Hepatocyte (in vitro differentiated cells): ENCODE data around the gene TOE1. TPM values are rescaled to one million over a fixed set of nuclear protein-coding genes. Genes with fewer than 3 reads are reported as not detected.

ENCODE experiments used
- DNase-seq: peaks from one replicate; pipeline ENCODE4 v3.0.0-alpha.2; 2016; ENCODE audit warnings: low spot score
- H2AFZ ChIP-seq: fragments of 200-600 bp; sonication (generic); 2 replicates; pipeline ENCODE4 v1.6.0; 2016; ENCODE audit warnings: antibody characterized with exemption, mild to moderate bottlenecking
- H3K27ac ChIP-seq: fragments of 200-600 bp; sonication (generic); 2 replicates; pipeline ENCODE4 v1.5.1; 2016; ENCODE audit warnings: mild to moderate bottlenecking
- H3K27me3 ChIP-seq: fragments of 200-600 bp; sonication (generic); 2 replicates; pipeline ENCODE4 v1.6.1; 2016
- H3K36me3 ChIP-seq: fragments of 200-600 bp; sonication (generic); replicated peaks from 2 replicates; pipeline ENCODE4 v1.5.1; 2016; ENCODE audit warnings: low read depth; ENCODE audit not compliant: insufficient read depth
- H3K4me1 ChIP-seq: fragments of 200-600 bp; sonication (generic); 2 replicates; pipeline ENCODE4 v1.5.1; 2016; ENCODE audit warnings: mild to moderate bottlenecking, moderate library complexity; ENCODE audit not compliant: insufficient read depth
- H3K4me2 ChIP-seq: fragments of 200-600 bp; sonication (generic); 2 replicates; pipeline ENCODE4 v1.6.0; 2016
- H3K4me3 ChIP-seq: fragments of 200-600 bp; sonication (generic); 2 replicates; pipeline ENCODE4 v1.5.1; 2016; ENCODE audit warnings: mild to moderate bottlenecking
- H3K79me2 ChIP-seq: fragments of 200-600 bp; sonication (generic); 2 replicates; pipeline ENCODE4 v1.6.0; 2017; ENCODE audit warnings: mild to moderate bottlenecking
- H3K9me2 ChIP-seq: fragments of 200-600 bp; sonication (generic); replicated peaks from 2 replicates; pipeline ENCODE4 v1.6.0; 2017; ENCODE audit warnings: mild to moderate bottlenecking; ENCODE audit not compliant: insufficient read depth
- H3K9me3 ChIP-seq: fragments of 200-600 bp; sonication (generic); 2 replicates; pipeline ENCODE4 v1.5.1; 2016; ENCODE audit warnings: low read depth, mild to moderate bottlenecking
- H4K20me1 ChIP-seq: fragments of 200-600 bp; sonication (generic); 2 replicates; pipeline ENCODE4 v1.6.0; 2016; ENCODE audit warnings: mild to moderate bottlenecking; ENCODE audit not compliant: insufficient read depth, poor library complexity, severe bottlenecking
- EZH2 ChIP-seq: fragments of 200-600 bp; sonication (generic); IDR thresholded peaks from 2 replicates; pipeline ENCODE4 v1.6.1; 2016; ENCODE audit warnings: antibody characterized with exemption, mild to moderate bottlenecking, borderline replicate concordance
- EZH2phosphoT487 ChIP-seq: fragments of 200-600 bp; sonication (generic); IDR thresholded peaks from one replicate; pipeline ENCODE4 v1.6.1; 2018; ENCODE audit warnings: antibody characterized with exemption, mild to moderate bottlenecking, low read depth, moderate library complexity; ENCODE audit not compliant: unreplicated experiment, severe bottlenecking
- WGBS: methylation state at CpG from one replicate; pipeline ENCODE4 v1.1.6; 2016; ENCODE audit warnings: low lambda C conversion rate; ENCODE audit errors: missing lambda C conversion rate; 5-methylcytosine and 5-hydroxymethylcytosine counted together
- polyA plus RNA-seq: library from polyadenylated mRNA; unstranded; fragments of >200 nt; fragmentation: Nextera tagmentation; extraction: Ambion mirVana; gene quantifications from 2 replicates; pipeline ENCODE4 v1.2.1, GENCODE V29; 2016
- total RNA-seq: library from RNA; depleted of rRNA; stranded (reverse); fragments of >200 nt; gene quantifications from 2 replicates; pipeline ENCODE4 v1.2.3, GENCODE V29; 2014
- TF ChIP-seq, protein P1 (sequence below): fragments of 200-600 bp; sonication (generic); IDR thresholded peaks from 2 replicates; pipeline ENCODE4 v1.5.1; 2016; ENCODE audit warnings: antibody characterized with exemption, mild to moderate bottlenecking; ENCODE audit not compliant: poor library complexity

TOE1 gene
- total and polyA plus RNA-seq, 2 experiments from 2014 or later, result 10.6 to 12.2 TPM

GRCh38 chr1:45379524-45379923, 39.6 kb downstream of the TOE1 start:
- Histone ChIP-seq H3K79me2 (no peaks in the 10 kb centered on the region), H3K4me3 (no peak overlapping the region), H3K9me2 (no peaks in the 10 kb centered on the region), H2AFZ (no peak overlapping the region), H3K27me3 (no peaks in the 10 kb centered on the region), H3K4me1 (no peaks in the 10 kb centered on the region), H3K27ac (no peak overlapping the region), H3K4me2 (no peak overlapping the region), H3K9me3 (no peaks in the 10 kb centered on the region), H3K36me3 (no peaks in the 10 kb centered on the region), H4K20me1 (no peaks in the 10 kb centered on the region)
- TF ChIP-seq EZH2 (no peak), EZH2phosphoT487 (no peak)
- WGBS, result 93% methylated on average over 6 of the region's 6 CpGs
- no peak for DNase-seq

GRCh38 chr1:45380125-45380524, 40.2 kb downstream of the TOE1 start:
- H3K79me2 ChIP-seq, result no peaks in the 10 kb centered on the region
- 95% methylated on average over 4 of the region's 4 CpGs for WGBS

DNA sequence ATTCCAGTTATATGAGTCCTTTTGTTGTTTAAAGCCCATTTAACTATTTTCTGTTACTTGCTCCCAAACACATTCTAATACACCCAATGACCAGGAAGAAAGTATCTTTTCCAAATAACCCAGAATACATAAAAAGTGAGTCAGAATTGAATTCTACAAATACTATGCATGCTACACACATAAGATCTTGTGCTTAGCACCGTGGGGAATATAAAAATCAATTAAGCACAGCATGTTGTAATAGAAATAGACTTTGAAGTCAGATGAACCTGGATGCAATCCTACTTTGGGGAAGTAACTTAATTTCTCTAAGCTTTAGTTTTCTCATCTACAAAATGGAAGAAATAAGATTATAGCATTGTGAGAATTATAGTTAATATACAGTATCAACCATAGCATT, 40.8 kb downstream of the TOE1 start:
- 83% methylated on average over 1 of the region's 1 CpG for WGBS
- H3K4me1 ChIP-seq, result no peaks in the 10 kb centered on the region

More at GRCh38 chr1:45380125-45380524, 40.2 kb downstream of the TOE1 start:
- H3K9me3 ChIP-seq, result no peaks in the 10 kb centered on the region
- no peaks in the 10 kb centered on the region for H3K36me3 ChIP-seq
- H3K27me3 ChIP-seq, result no peaks in the 10 kb centered on the region
- no peak overlapping the region for H2AFZ ChIP-seq
- TF ChIP-seq EZH2 (no peak), EZH2phosphoT487 (no peak)
- TF ChIP-seq, protein P1, sequence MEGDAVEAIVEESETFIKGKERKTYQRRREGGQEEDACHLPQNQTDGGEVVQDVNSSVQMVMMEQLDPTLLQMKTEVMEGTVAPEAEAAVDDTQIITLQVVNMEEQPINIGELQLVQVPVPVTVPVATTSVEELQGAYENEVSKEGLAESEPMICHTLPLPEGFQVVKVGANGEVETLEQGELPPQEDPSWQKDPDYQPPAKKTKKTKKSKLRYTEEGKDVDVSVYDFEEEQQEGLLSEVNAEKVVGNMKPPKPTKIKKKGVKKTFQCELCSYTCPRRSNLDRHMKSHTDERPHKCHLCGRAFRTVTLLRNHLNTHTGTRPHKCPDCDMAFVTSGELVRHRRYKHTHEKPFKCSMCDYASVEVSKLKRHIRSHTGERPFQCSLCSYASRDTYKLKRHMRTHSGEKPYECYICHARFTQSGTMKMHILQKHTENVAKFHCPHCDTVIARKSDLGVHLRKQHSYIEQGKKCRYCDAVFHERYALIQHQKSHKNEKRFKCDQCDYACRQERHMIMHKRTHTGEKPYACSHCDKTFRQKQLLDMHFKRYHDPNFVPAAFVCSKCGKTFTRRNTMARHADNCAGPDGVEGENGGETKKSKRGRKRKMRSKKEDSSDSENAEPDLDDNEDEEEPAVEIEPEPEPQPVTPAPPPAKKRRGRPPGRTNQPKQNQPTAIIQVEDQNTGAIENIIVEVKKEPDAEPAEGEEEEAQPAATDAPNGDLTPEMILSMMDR, result no peak
- no peaks in the 10 kb centered on the region for H3K4me1 ChIP-seq
- no peaks in the 10 kb centered on the region for H3K9me2 ChIP-seq
- H4K20me1 ChIP-seq, result no peaks in the 10 kb centered on the region
- DNase-seq, result no peak
- H3K4me2 ChIP-seq, result no peak overlapping the region
- H3K27ac ChIP-seq, result no peak overlapping the region
- no peak overlapping the region for H3K4me3 ChIP-seq

DNA sequence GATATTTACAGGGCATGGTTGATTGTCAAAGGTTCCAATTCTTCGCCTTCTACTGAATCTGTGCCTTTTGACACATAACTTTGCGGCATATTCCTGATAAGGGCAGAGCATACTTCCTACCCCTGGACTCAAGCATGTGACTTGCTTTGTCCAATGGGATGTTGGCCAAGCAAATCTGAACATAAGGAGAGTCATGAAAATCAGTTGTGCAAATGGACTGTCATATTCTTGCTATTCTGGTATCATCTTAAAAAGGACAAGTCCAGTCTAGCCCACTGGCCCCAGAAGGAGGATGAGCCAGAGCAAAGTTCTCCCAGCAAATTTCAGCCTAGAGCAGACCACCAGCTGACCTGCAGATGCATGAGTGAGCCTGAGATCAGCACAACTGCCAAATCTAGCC, 41.3 kb downstream of the TOE1 start:
- WGBS, result 93% methylated on average over 2 of the region's 2 CpGs
- H3K27ac ChIP-seq, result no peak overlapping the region
- no peak overlapping the region for H3K4me2 ChIP-seq
- H3K9me3 ChIP-seq, result no peaks in the 10 kb centered on the region
- no peak overlapping the region for H3K4me3 ChIP-seq
- H3K27me3 ChIP-seq, result no peaks in the 10 kb centered on the region
- H3K9me2 ChIP-seq, result no peaks in the 10 kb centered on the region
- no peaks in the 10 kb centered on the region for H3K79me2 ChIP-seq
- TF ChIP-seq, protein P1, result no peak
- TF ChIP-seq EZH2 (no peak), EZH2phosphoT487 (no peak)
- no peak overlapping the region for H2AFZ ChIP-seq
- no peak for DNase-seq
- no peaks in the 10 kb centered on the region for H3K36me3 ChIP-seq
- no peaks in the 10 kb centered on the region for H3K4me1 ChIP-seq
- H4K20me1 ChIP-seq, result no peaks in the 10 kb centered on the region

More for the DNA sequence above, 40.8 kb downstream of the TOE1 start:
- no peak overlapping the region for H2AFZ ChIP-seq
- H3K9me3 ChIP-seq, result no peaks in the 10 kb centered on the region
- no peaks in the 10 kb centered on the region for H3K9me2 ChIP-seq
- H4K20me1 ChIP-seq, result no peaks in the 10 kb centered on the region
- H3K4me2 ChIP-seq, result no peak overlapping the region
- H3K27me3 ChIP-seq, result no peaks in the 10 kb centered on the region
- no peak overlapping the region for H3K27ac ChIP-seq
- H3K4me3 ChIP-seq, result no peak overlapping the region
- DNase-seq, result no peak
- no peaks in the 10 kb centered on the region for H3K79me2 ChIP-seq
- TF ChIP-seq, protein P1, result no peak
- TF ChIP-seq EZH2phosphoT487, result no peak
- TF ChIP-seq EZH2, result no peak
- H3K36me3 ChIP-seq, result no peaks in the 10 kb centered on the region
